Mesendoderm (in vitro differentiated cells): Measurements from ENCODE around the gene RASAL2.
A peak's percentile ranks its signal among the peaks of the same experiment; 100 is the strongest.
"Not testable (repeated sequence)": the region's sequence is repeated elsewhere in the genome, so short reads cannot be mapped to it uniquely, and the experiment has no call there.

Source experiments
- DNase-seq: peaks from one replicate; pipeline ENCODE4 v3.0.0; 2013
- H2AK5ac ChIP-seq: 2 replicates; pipeline ENCODE4 v1.6.1; 2013; ENCODE audit warnings: low read length, inconsistent platforms
- H2BK120ac ChIP-seq: 2 replicates; pipeline ENCODE4 v1.6.1; 2013; ENCODE audit warnings: low read depth, mild to moderate bottlenecking, low read length, moderate library complexity, mixed read lengths
- H2BK15ac ChIP-seq: replicated peaks from 2 replicates; pipeline ENCODE4 v1.6.1; 2013; ENCODE audit warnings: low read depth, mild to moderate bottlenecking, moderate library complexity
- H2BK5ac ChIP-seq: 2 replicates; pipeline ENCODE4 v1.6.1; 2013; ENCODE audit warnings: low read length, inconsistent platforms
- H3K18ac ChIP-seq: 2 replicates; pipeline ENCODE4 v1.6.1; 2013; ENCODE audit warnings: mild to moderate bottlenecking, low read length, mixed read lengths
- H3K23ac ChIP-seq: one replicate; pipeline ENCODE4 v1.6.1; 2013; ENCODE audit warnings: low read length
- H3K27ac ChIP-seq: 2 replicates; pipeline ENCODE4 v1.5.1; 2013; ENCODE audit warnings: low read depth, mild to moderate bottlenecking, inconsistent platforms, low read length, moderate library complexity
- H3K27me3 ChIP-seq: 2 replicates; pipeline ENCODE4 v1.6.1; 2013; ENCODE audit warnings: low read length, control low read depth, mild to moderate bottlenecking, inconsistent platforms; ENCODE audit not compliant: insufficient read depth, poor library complexity
- H3K36me3 ChIP-seq: 2 replicates; pipeline ENCODE4 v1.6.1; 2013; ENCODE audit warnings: low read length, inconsistent platforms; ENCODE audit not compliant: control insufficient read depth, insufficient read depth
- H3K4ac ChIP-seq: one replicate; pipeline ENCODE4 v1.6.1; 2013; ENCODE audit warnings: low read depth, mild to moderate bottlenecking, low read length, moderate library complexity
- H3K4me1 ChIP-seq: 2 replicates; pipeline ENCODE4 v1.6.1; 2013; ENCODE audit warnings: low read depth, low read length, inconsistent platforms; ENCODE audit not compliant: control insufficient read depth
- H3K4me2 ChIP-seq: 2 replicates; pipeline ENCODE4 v1.6.1; 2013; ENCODE audit warnings: low read length
- H3K4me3 ChIP-seq: 2 replicates; pipeline ENCODE4 v1.5.1; 2013; ENCODE audit warnings: mild to moderate bottlenecking, low read length
- H3K56ac ChIP-seq: one replicate; pipeline ENCODE4 v1.6.1; 2013; ENCODE audit warnings: low read length
- H3K79me1 ChIP-seq: 2 replicates; pipeline ENCODE4 v1.6.1; 2013; ENCODE audit warnings: low read length, inconsistent platforms
- H3K79me2 ChIP-seq: 2 replicates; pipeline ENCODE4 v1.6.1; 2013; ENCODE audit warnings: mild to moderate bottlenecking, low read length; ENCODE audit not compliant: control insufficient read depth, insufficient read depth
- H3K9ac ChIP-seq: 2 replicates; pipeline ENCODE4 v1.6.1; 2013; ENCODE audit warnings: low read length, inconsistent platforms
- H4K5ac ChIP-seq: one replicate; pipeline ENCODE4 v1.6.1; 2013; ENCODE audit warnings: low read length
- H4K8ac ChIP-seq: one replicate; pipeline ENCODE4 v1.6.1; 2013; ENCODE audit warnings: low read depth, mild to moderate bottlenecking, control low read depth, low read length, moderate library complexity
- WGBS: extraction: QIAGEN DNeasy Blood & Tissue Kit; methylation state at CpG from one replicate; pipeline ENCODE4 v1.1.7; 2013; ENCODE audit warnings: low lambda C conversion rate, missing lambda C conversion rate; ENCODE audit not compliant: insufficient coverage; ENCODE audit errors: extremely low coverage; 5-methylcytosine and 5-hydroxymethylcytosine counted together

Gene RASAL2

GRCh38 chr1:178345238-178345637 lies 251.3 kb downstream of the RASAL2 start:
- no peak overlapping the region for H2BK120ac ChIP-seq
- H3K23ac ChIP-seq: no peak overlapping the region
- no peaks in the 10 kb centered on the region for H3K79me1 ChIP-seq
- no peaks in the 10 kb centered on the region for H3K36me3 ChIP-seq
- H3K9ac ChIP-seq: no peak overlapping the region
- no peak overlapping the region for H4K5ac ChIP-seq
- no peak for DNase-seq
- H3K79me2 ChIP-seq: no peaks in the 10 kb centered on the region
- no peak overlapping the region for H3K56ac ChIP-seq
- H3K4me3 ChIP-seq: no peak overlapping the region
- peak overlapping the region; percentile 60 for H3K18ac ChIP-seq
- H2BK5ac ChIP-seq: no peak overlapping the region
- no peaks in the 10 kb centered on the region for H3K4me1 ChIP-seq
- no peak overlapping the region for H3K4me2 ChIP-seq
- H2AK5ac ChIP-seq: no peak overlapping the region
- no peak overlapping the region for H3K4ac ChIP-seq
- H2BK15ac ChIP-seq: no peak overlapping the region
- no peaks in the 10 kb centered on the region for H3K27me3 ChIP-seq
- H3K27ac ChIP-seq: no peak overlapping the region
- no CpG with 5 or more reads among the region's 4 CpGs for WGBS
- no peak overlapping the region for H4K8ac ChIP-seq

- no peak overlapping the region for H3K27ac ChIP-seq
- no peak overlapping the region for H3K18ac ChIP-seq
- no CpG with 5 or more reads among the region's 1 CpG for WGBS
- H3K4ac ChIP-seq: no peak overlapping the region
- H4K5ac ChIP-seq: no peak overlapping the region
- no peaks in the 10 kb centered on the region for H3K27me3 ChIP-seq
- no peak overlapping the region for H2BK120ac ChIP-seq
- H3K36me3 ChIP-seq: no peaks in the 10 kb centered on the region
- no peak overlapping the region for H3K4me2 ChIP-seq
- no peak overlapping the region for H2BK15ac ChIP-seq
- no peak overlapping the region for H4K8ac ChIP-seq
- DNase-seq: no peak
- H3K4me1 ChIP-seq: no peaks in the 10 kb centered on the region
- H3K56ac ChIP-seq: no peak overlapping the region
- H2AK5ac ChIP-seq: no peak overlapping the region
- H3K23ac ChIP-seq: no peak overlapping the region
- H3K79me2 ChIP-seq: no peaks in the 10 kb centered on the region
- no peaks in the 10 kb centered on the region for H3K79me1 ChIP-seq
- H2BK5ac ChIP-seq: no peak overlapping the region
- H3K4me3 ChIP-seq: no peak overlapping the region
- no peak overlapping the region for H3K9ac ChIP-seq
Measured at GRCh38 chr1:178345807-178346206, 251.9 kb downstream of the RASAL2 start.

GRCh38 chr1:178349801-178350200 lies 255.9 kb downstream of the RASAL2 start:
- WGBS: no CpG with 5 or more reads among the region's 3 CpGs
- Histone ChIP-seq H2BK15ac (no peak overlapping the region), H3K9ac (no peak overlapping the region), H3K79me2 (no peaks in the 10 kb centered on the region), H2BK5ac (no peak overlapping the region), H2BK120ac (no peak overlapping the region), H3K18ac (no peak overlapping the region), H3K27me3 (no peaks in the 10 kb centered on the region), H2AK5ac (no peak overlapping the region), H3K79me1 (no peaks in the 10 kb centered on the region), H3K4me2 (no peak overlapping the region), H3K4me3 (no peak overlapping the region), H3K27ac (no peak overlapping the region), H3K36me3 (no peaks in the 10 kb centered on the region), H3K23ac (no peak overlapping the region), H3K4me1 (no peaks in the 10 kb centered on the region), H3K4ac (no peak overlapping the region), H3K56ac (no peak overlapping the region), H4K8ac (no peak overlapping the region), H4K5ac (no peak overlapping the region)
- no peak for DNase-seq

- not testable (repeated sequence) for H4K5ac ChIP-seq
- no CpG with 5 or more reads among the region's 1 CpG for WGBS
Measured at GRCh38 chr1:178351911-178352310, 258.0 kb downstream of the RASAL2 start.

GRCh38 chr1:178352790-178353416 lies 259.0 kb downstream of the RASAL2 start:
- no peak overlapping the region for H3K4ac ChIP-seq
- H3K27ac ChIP-seq: no peak overlapping the region

More at GRCh38 chr1:178351911-178352310, 258.0 kb downstream of the RASAL2 start:
- not testable (repeated sequence) for H2BK15ac ChIP-seq, H3K4ac ChIP-seq, H3K27ac ChIP-seq, H3K56ac ChIP-seq, H4K8ac ChIP-seq, H3K23ac ChIP-seq, H3K79me1 ChIP-seq, H2BK5ac ChIP-seq, H3K4me2 ChIP-seq, H3K27me3 ChIP-seq, DNase-seq, H3K36me3 ChIP-seq, H2BK120ac ChIP-seq, H3K79me2 ChIP-seq, H3K18ac ChIP-seq, H2AK5ac ChIP-seq, H3K4me3 ChIP-seq, H3K4me1 ChIP-seq, H3K9ac ChIP-seq

GRCh38 chr1:178353524-178353923 lies 259.6 kb downstream of the RASAL2 start:
- Histone ChIP-seq H2BK5ac (no peak overlapping the region), H3K4me2 (no peak overlapping the region), H4K5ac (no peak overlapping the region), H3K4me3 (no peak overlapping the region), H3K27ac (no peak overlapping the region), H3K79me2 (no peaks in the 10 kb centered on the region), H3K79me1 (no peaks in the 10 kb centered on the region), H4K8ac (no peak overlapping the region), H3K27me3 (no peaks in the 10 kb centered on the region), H2BK15ac (no peak overlapping the region), H3K23ac (no peak overlapping the region), H3K4ac (no peak overlapping the region), H3K36me3 (no peaks in the 10 kb centered on the region), H2BK120ac (no peak overlapping the region), H2AK5ac (no peak overlapping the region), H3K9ac (no peak overlapping the region), H3K4me1 (no peaks in the 10 kb centered on the region), H3K56ac (no peak overlapping the region), H3K18ac (no peak overlapping the region)
- no CpG with 5 or more reads among the region's 1 CpG for WGBS
- no peak for DNase-seq

More at GRCh38 chr1:178352790-178353416, 259.0 kb downstream of the RASAL2 start:
- Histone ChIP-seq H4K8ac (no peak overlapping the region), H2AK5ac (no peak overlapping the region), H3K56ac (no peak overlapping the region), H4K5ac (no peak overlapping the region), H3K36me3 (no peaks in the 10 kb centered on the region), H2BK5ac (no peak overlapping the region), H3K79me2 (no peaks in the 10 kb centered on the region), H3K4me3 (no peak overlapping the region), H3K23ac (no peak overlapping the region), H2BK120ac (no peak overlapping the region), H3K9ac (no peak overlapping the region), H3K27me3 (no peaks in the 10 kb centered on the region), H3K18ac (no peak overlapping the region), H3K79me1 (no peaks in the 10 kb centered on the region), H3K4me2 (no peak overlapping the region), H2BK15ac (no peak overlapping the region), H3K4me1 (no peaks in the 10 kb centered on the region)
- DNase-seq: no peak
- WGBS: no CpG with 5 or more reads among the region's 4 CpGs
